Esophagus squamous epithelium (tissue), 4 donors: ENCODE results near the gene CDC40.

Experiments used
- CTCF ChIP-seq, 6 experiments: fragments of 450-650 bp in 4 of 6; fragments of 200-600 bp in 2 of 6; sonication (generic) in 2 of 6; IDR thresholded peaks; one replicate each; pipeline ENCODE4 v1.5.1; 2016 to 2019; ENCODE audit warnings: antibody characterized with exemption in 6 of 6, mild to moderate bottlenecking in 4 of 6, moderate library complexity in 4 of 6
- POLR2A ChIP-seq, 4 donors: fragments of 450-650 bp; IDR thresholded peaks; one replicate each; pipeline ENCODE4 v1.6.1; 2017; ENCODE audit warnings: antibody characterized with exemption in 4 of 4, mild to moderate bottlenecking in 4 of 4, moderate library complexity in 3 of 4

DNA sequence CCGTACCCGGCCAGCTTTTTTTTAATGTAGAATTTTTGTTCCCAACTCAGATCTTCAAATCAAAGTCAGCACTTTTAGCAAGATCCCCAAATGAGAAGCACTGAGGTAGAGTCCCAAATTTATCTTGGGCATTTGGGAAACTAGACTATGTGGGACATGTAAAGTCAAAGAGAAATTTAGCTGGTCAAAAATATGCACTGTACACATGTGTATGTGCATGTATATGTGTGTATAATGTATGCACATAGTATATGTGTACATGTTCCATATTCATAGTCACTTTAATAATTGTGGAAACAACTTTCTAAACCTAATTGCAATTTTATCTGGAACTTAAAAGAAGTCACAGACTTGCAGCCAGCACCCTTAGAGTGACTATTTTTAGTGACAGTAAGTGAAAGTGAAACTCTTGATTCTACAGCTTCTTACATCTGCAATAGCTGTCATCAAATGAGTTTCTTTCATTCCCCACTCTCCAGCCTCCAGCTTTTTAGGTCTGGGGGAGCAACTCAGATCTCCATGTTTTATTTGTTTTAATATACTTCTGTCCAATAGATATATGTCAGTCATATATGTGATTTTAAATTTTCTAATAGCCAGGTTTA is 53.6 kb downstream of the CDC40 start:
- no peak for TF ChIP-seq CTCF (IDR thresholded peaks at IDR 0.05)
- TF ChIP-seq POLR2A (IDR thresholded peaks at IDR 0.05): no peak
